Neural cell (in vitro differentiated cells): ENCODE results near the gene CCDC182. TPM values are rescaled to one million over a fixed set of nuclear protein-coding genes. Genes with fewer than 3 reads are reported as not detected.

Source experiments
- H2AFZ ChIP-seq: fragments of 200-600, 300-800 bp; sonication (generic), shearing (Covaris generic); 2 replicates; pipeline ENCODE4 v1.6.0; 2014; ENCODE audit warnings: low read depth, mild to moderate bottlenecking, antibody characterized with exemption, low read length, moderate library complexity
- H3F3A ChIP-seq: fragments of 200-600 bp; shearing (Covaris generic); 2 replicates; pipeline ENCODE4 v1.6.1; 2016; ENCODE audit warnings: mild to moderate bottlenecking, moderate library complexity, mixed read lengths, antibody characterized with exemption, low read length; ENCODE audit not compliant: insufficient read depth, poor library complexity, severe bottlenecking
- H3K27ac ChIP-seq: fragments of 200-600, 300-800 bp; sonication (generic), shearing (Covaris generic); 2 replicates; pipeline ENCODE4 v1.5.1; 2014; ENCODE audit warnings: mild to moderate bottlenecking, low read length, moderate library complexity
- H3K27me3 ChIP-seq: fragments of 300-800, 200-600 bp; sonication (generic), shearing (Covaris generic); 2 replicates; pipeline ENCODE4 v1.6.0; 2014; ENCODE audit warnings: mild to moderate bottlenecking, low read depth, low read length, moderate library complexity; ENCODE audit not compliant: insufficient read depth
- H3K36me3 ChIP-seq: fragments of 300-800, 200-600 bp; sonication (generic), shearing (Covaris generic); 2 replicates; pipeline ENCODE4 v1.5.1; 2014; ENCODE audit warnings: mild to moderate bottlenecking, antibody characterized with exemption, low read length, moderate library complexity; ENCODE audit not compliant: insufficient read depth
- H3K4me2 ChIP-seq: fragments of 300-800, 200-600 bp; sonication (generic), shearing (Covaris generic); 2 replicates; pipeline ENCODE4 v1.6.0; 2014; ENCODE audit warnings: mild to moderate bottlenecking, low read length
- H3K4me3 ChIP-seq: fragments of 300-800, 200-600 bp; sonication (generic), shearing (Covaris generic); 2 replicates; pipeline ENCODE4 v1.5.1; 2014; ENCODE audit warnings: mild to moderate bottlenecking, low read length, moderate library complexity
- H3K79me2 ChIP-seq: fragments of 200-600 bp; shearing (Covaris generic); replicated peaks from 2 replicates; pipeline ENCODE4 v1.6.0; 2014; ENCODE audit warnings: mild to moderate bottlenecking, low read length, moderate library complexity; ENCODE audit not compliant: insufficient read depth
- H3K9ac ChIP-seq: fragments of 300-800, 200-600 bp; sonication (generic), shearing (Covaris generic); 2 replicates; pipeline ENCODE4 v1.6.1; 2016; ENCODE audit warnings: mild to moderate bottlenecking, low read length, mixed read lengths
- H3K9me2 ChIP-seq: fragments of 200-600 bp; shearing (Covaris generic); 2 replicates; pipeline ENCODE4 v1.6.1; 2016; ENCODE audit warnings: mild to moderate bottlenecking, low read length, mixed read lengths; ENCODE audit not compliant: insufficient read depth
- H3K9me3 ChIP-seq: fragments of 200-600, 300-800 bp; sonication (generic), shearing (Covaris generic); 2 replicates; pipeline ENCODE4 v1.6.1; 2016; ENCODE audit warnings: mild to moderate bottlenecking, mixed run types, low read length, moderate library complexity, mixed read lengths
- H4K20me1 ChIP-seq: fragments of 200-600 bp; shearing (Covaris generic); 2 replicates; pipeline ENCODE4 v1.6.1; 2016; ENCODE audit warnings: mild to moderate bottlenecking, mixed run types; ENCODE audit not compliant: insufficient read depth
- CTCF ChIP-seq: fragments of 450-650 bp; IDR thresholded peaks from 2 replicates; pipeline ENCODE4 v1.5.1; 2014; ENCODE audit warnings: antibody characterized with exemption, mild to moderate bottlenecking, moderate library complexity; ENCODE audit not compliant: poor library complexity, severe bottlenecking
- EP300 ChIP-seq: fragments of 450-650 bp; conservative IDR thresholded peaks from 2 replicates; pipeline ENCODE4 v1.6.1; 2014; ENCODE audit warnings: antibody characterized with exemption, mild to moderate bottlenecking, moderate library complexity; ENCODE audit not compliant: poor library complexity, severe bottlenecking
- EZH2 ChIP-seq: fragments of 200-600, 300-800 bp; shearing (Covaris generic), sonication (generic); IDR thresholded peaks from 2 replicates; pipeline ENCODE4 v1.6.1; 2014; ENCODE audit warnings: antibody characterized with exemption, low read length, borderline replicate concordance, mild to moderate bottlenecking; ENCODE audit not compliant: insufficient read depth, poor library complexity, severe bottlenecking
- MXI1 ChIP-seq: fragments of 450-650 bp; conservative IDR thresholded peaks from 2 replicates; pipeline ENCODE4 v1.6.1; 2014; ENCODE audit warnings: antibody characterized with exemption, mild to moderate bottlenecking; ENCODE audit not compliant: poor library complexity, severe bottlenecking
- POLR2AphosphoS5 ChIP-seq: IDR thresholded peaks from 2 replicates; pipeline ENCODE4 v1.6.1; 2012
- RAD21 ChIP-seq: fragments of 450-650 bp; conservative IDR thresholded peaks from 2 replicates; pipeline ENCODE4 v1.6.1; 2014; ENCODE audit warnings: antibody characterized with exemption, mild to moderate bottlenecking, moderate library complexity
- REST ChIP-seq: IDR thresholded peaks from 2 replicates; pipeline ENCODE4 v1.6.1; 2012; ENCODE audit warnings: borderline replicate concordance
- SMC3 ChIP-seq: fragments of 450-650 bp; conservative IDR thresholded peaks from 2 replicates; pipeline ENCODE4 v1.6.1; 2014; ENCODE audit warnings: antibody characterized with exemption, mild to moderate bottlenecking, moderate library complexity; ENCODE audit not compliant: poor library complexity
- TAF1 ChIP-seq: IDR thresholded peaks from 2 replicates; pipeline ENCODE4 v1.6.1; 2012; ENCODE audit warnings: low read depth
- polyA plus RNA-seq: library from polyadenylated mRNA; depleted of rRNA; stranded (reverse); fragments of >200 nt; gene quantifications from 2 replicates; pipeline ENCODE4 v1.2.3, GENCODE V29; 2014

The CCDC182 gene
- polyA plus RNA-seq, 1 donor from 2014 or later: not detected

GRCh38 chr17:57782647-57783337, 37.7 kb upstream of the CCDC182 start:
- Histone ChIP-seq H3K9ac (no peak overlapping the region), H3K36me3 (no peaks in the 10 kb centered on the region), H3K9me3 (no peaks in the 10 kb centered on the region), H4K20me1 (no peaks in the 10 kb centered on the region), H3K27ac (no peak overlapping the region), H3F3A (no peaks in the 10 kb centered on the region), H3K4me2 (no peak overlapping the region), H3K9me2 (no peaks in the 10 kb centered on the region), H3K27me3 (no peaks in the 10 kb centered on the region), H3K79me2 (no peaks in the 10 kb centered on the region), H3K4me3 (peak overlapping the region; percentile 45), H2AFZ (no peak overlapping the region)
- TF ChIP-seq POLR2AphosphoS5 (no peak), CTCF (no peak), EZH2 (no peak), MXI1 (no peak), TAF1 (no peak), SMC3 (no peak), REST (no peak), EP300 (no peak), RAD21 (no peak)

- Histone ChIP-seq H3K4me3 (no peak overlapping the region), H3F3A (no peaks in the 10 kb centered on the region), H4K20me1 (no peaks in the 10 kb centered on the region), H3K9me3 (no peaks in the 10 kb centered on the region), H3K4me2 (no peak overlapping the region), H3K27me3 (no peaks in the 10 kb centered on the region), H3K9ac (no peak overlapping the region), H3K79me2 (no peaks in the 10 kb centered on the region), H3K27ac (no peak overlapping the region), H2AFZ (no peak overlapping the region), H3K9me2 (no peaks in the 10 kb centered on the region), H3K36me3 (no peaks in the 10 kb centered on the region)
- no peak for TF ChIP-seq CTCF
These were observed 37.0 kb upstream of the CCDC182 start for GRCh38 chr17:57782062-57782490.
